Osteocyte (in vitro differentiated cells): ENCODE data around the gene NEK10. TPM values are rescaled to one million over a fixed set of nuclear protein-coding genes. Genes with fewer than 3 reads are reported as not detected.

Experiments
- DNase-seq: peaks from one replicate; pipeline ENCODE4 v3.0.0; 2021; ENCODE audit warnings: mixed read lengths; ENCODE audit not compliant: unreplicated experiment; ENCODE audit errors: extremely low spot score
- H3K27ac Mint-ChIP-seq: one replicate; pipeline ENCODE4 v1.8.0; 2021; ENCODE audit warnings: mild to moderate bottlenecking, mixed read lengths; ENCODE audit not compliant: unreplicated experiment
- H3K27me3 Mint-ChIP-seq: one replicate; pipeline ENCODE4 v1.8.0; 2021; ENCODE audit warnings: mixed read lengths; ENCODE audit not compliant: unreplicated experiment
- H3K36me3 Mint-ChIP-seq: one replicate; pipeline ENCODE4 v1.8.0; 2021; ENCODE audit warnings: mixed read lengths; ENCODE audit not compliant: unreplicated experiment
- H3K4me1 Mint-ChIP-seq: one replicate; pipeline ENCODE4 v1.8.0; 2021; ENCODE audit warnings: mixed read lengths; ENCODE audit not compliant: unreplicated experiment
- H3K4me3 Mint-ChIP-seq: one replicate; pipeline ENCODE4 v1.8.0; 2021; ENCODE audit warnings: mild to moderate bottlenecking, moderate library complexity, mixed read lengths; ENCODE audit not compliant: unreplicated experiment
- H3K9me3 Mint-ChIP-seq: one replicate; pipeline ENCODE4 v1.8.0; 2021; ENCODE audit warnings: mixed read lengths; ENCODE audit not compliant: unreplicated experiment
- total RNA-seq: library from RNA; stranded (reverse); gene quantifications from 2 replicates; pipeline ENCODE4 v1.2.1, GENCODE V29; 2021
- TF ChIP-seq, protein P1 (sequence below): fragments of 200-600 bp; sonication (generic); IDR thresholded peaks from 2 replicates; pipeline ENCODE4 v1.5.0; 2021; ENCODE audit warnings: antibody characterized with exemption, mild to moderate bottlenecking, moderate library complexity

Gene NEK10
- total RNA-seq, 1 donor from 2014 or later: 6.8 TPM

DNA sequence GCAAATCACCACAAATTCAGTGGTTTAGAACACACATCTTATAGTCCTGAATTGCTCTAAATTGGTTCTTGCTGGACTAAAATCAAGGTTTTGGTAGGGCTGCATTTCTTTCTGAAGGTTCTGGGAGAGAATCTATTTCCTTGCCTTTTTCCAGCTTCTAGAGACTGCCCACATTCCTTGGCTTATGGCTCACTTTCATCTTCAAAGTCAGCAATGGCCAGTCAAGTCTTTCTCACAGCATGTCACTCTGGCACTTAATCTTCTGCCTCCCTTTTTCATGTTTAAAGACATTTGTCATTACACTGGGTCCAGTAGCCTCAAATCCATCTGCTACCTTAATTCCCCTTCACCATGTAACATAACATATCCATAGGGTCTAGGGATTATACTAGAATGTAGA, 149.0 kb downstream of the NEK10 start:
- TF ChIP-seq, protein P1, sequence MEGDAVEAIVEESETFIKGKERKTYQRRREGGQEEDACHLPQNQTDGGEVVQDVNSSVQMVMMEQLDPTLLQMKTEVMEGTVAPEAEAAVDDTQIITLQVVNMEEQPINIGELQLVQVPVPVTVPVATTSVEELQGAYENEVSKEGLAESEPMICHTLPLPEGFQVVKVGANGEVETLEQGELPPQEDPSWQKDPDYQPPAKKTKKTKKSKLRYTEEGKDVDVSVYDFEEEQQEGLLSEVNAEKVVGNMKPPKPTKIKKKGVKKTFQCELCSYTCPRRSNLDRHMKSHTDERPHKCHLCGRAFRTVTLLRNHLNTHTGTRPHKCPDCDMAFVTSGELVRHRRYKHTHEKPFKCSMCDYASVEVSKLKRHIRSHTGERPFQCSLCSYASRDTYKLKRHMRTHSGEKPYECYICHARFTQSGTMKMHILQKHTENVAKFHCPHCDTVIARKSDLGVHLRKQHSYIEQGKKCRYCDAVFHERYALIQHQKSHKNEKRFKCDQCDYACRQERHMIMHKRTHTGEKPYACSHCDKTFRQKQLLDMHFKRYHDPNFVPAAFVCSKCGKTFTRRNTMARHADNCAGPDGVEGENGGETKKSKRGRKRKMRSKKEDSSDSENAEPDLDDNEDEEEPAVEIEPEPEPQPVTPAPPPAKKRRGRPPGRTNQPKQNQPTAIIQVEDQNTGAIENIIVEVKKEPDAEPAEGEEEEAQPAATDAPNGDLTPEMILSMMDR: no peak
- no peaks in the 10 kb centered on the region for H3K27me3 Mint-ChIP-seq
- H3K4me3 Mint-ChIP-seq: no peak overlapping the region
- H3K9me3 Mint-ChIP-seq: peaks cover 17% of the 10 kb centered on the region
- DNase-seq: no peak
- peaks cover 17% of the 10 kb centered on the region for H3K36me3 Mint-ChIP-seq
- H3K27ac Mint-ChIP-seq: no peak overlapping the region
- H3K4me1 Mint-ChIP-seq: peaks cover 34% of the 10 kb centered on the region

DNA sequence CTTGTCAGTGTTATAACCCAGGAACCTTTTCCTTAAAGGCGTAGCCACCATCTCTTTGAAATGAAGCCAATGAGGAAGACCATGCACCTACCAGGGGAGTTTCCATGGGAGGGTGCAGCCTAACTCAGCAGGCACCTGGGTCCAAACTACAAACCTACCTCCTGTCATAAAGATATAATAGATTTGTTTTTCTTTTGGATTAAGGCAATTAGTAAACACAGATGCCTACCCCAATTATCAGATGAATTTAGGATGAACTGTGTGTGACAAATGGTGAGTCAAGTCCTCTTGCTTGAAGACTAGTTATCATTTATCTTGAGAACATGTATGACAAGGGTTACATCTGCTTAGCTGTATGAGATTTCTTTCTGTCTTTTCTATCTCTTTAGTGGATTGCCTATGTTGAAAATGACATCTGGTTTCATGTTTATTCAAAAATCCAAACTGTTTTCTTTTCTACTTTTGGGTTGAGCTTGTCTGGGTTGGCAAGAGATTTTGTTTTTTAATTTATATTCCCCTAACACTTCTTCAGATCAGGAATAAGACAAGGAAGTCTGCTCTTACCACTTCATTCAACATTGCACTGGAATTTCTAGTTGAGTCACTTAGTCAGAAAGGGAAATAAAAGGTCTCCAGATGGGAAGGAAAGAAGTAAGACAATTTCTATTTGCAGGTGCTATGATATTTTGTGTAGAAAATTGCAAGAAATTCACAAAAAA, 149.9 kb downstream of the NEK10 start:
- H3K4me1 Mint-ChIP-seq: peaks cover 29% of the 10 kb centered on the region
- H3K27me3 Mint-ChIP-seq: no peaks in the 10 kb centered on the region
- peaks cover 17% of the 10 kb centered on the region for H3K9me3 Mint-ChIP-seq
- peaks cover 20% of the 10 kb centered on the region for H3K36me3 Mint-ChIP-seq
- peak overlapping the region; percentile 32 for H3K27ac Mint-ChIP-seq
- no peak overlapping the region for H3K4me3 Mint-ChIP-seq
- no peak for DNase-seq
- TF ChIP-seq, protein P1: no peak

- Mint-ChIP-seq H3K9me3 (peaks cover 20% of the 10 kb centered on the region), H3K4me3 (no peak overlapping the region)
Measured at GRCh38 chr3:27216955-27217552, 152.1 kb downstream of the NEK10 start.

DNA sequence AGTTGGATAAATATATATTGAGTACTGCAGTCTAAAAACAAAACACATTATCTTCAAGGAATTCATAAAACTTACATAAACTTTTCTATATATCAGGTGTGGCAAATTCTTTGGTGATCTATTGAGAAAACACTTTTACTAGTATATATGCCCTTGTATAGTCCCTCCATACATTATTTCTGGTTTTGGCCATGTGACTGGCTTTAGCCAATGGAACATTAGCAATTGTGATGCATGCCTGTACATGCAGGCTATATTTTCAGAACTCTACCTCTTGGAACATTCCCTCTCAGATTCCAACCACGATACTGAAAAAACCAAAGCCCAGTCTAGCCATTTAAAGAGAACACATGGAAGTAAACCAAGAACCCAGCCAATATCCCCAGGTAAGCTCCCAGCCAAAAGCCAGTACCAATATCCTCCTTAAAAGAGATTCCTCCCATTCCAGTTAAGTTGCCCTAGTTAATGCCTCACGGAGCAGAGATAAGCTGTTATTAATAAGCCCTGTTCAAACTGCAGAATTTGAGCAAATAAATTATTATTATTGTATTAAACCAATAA, 152.8 kb downstream of the NEK10 start:
- no peak for DNase-seq
- Mint-ChIP-seq H3K27ac (no peak overlapping the region), H3K36me3 (peaks cover 28% of the 10 kb centered on the region), H3K27me3 (no peaks in the 10 kb centered on the region), H3K4me1 (peaks cover 21% of the 10 kb centered on the region), H3K9me3 (peaks cover 20% of the 10 kb centered on the region), H3K4me3 (no peak overlapping the region)
- TF ChIP-seq, protein P1: no peak

More at GRCh38 chr3:27216955-27217552, 152.1 kb downstream of the NEK10 start:
- peak overlapping the region; percentile 36 for H3K27ac Mint-ChIP-seq
- no peak for DNase-seq
- peaks cover 28% of the 10 kb centered on the region for H3K36me3 Mint-ChIP-seq
- H3K27me3 Mint-ChIP-seq: no peaks in the 10 kb centered on the region
- TF ChIP-seq, protein P1: no peak
- peaks cover 21% of the 10 kb centered on the region for H3K4me1 Mint-ChIP-seq

DNA sequence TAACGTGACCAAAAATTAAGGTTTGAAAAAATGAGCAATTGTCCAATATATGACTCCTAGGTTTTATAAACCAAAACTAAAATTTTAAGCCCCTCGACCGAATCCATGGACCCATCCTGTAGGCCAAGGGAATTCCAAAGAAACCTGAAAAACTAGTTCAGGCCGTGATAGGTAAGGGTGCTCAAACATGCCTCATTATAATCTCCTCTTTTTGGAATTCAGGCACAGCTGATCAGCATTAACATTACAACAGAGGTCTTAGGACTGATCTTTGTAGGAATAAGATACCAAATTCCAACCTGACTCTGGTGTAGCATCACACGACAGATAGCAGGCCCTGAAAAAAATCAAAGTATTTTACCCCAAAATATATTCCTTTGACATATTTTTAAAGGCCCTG, 155.7 kb downstream of the NEK10 start:
- Mint-ChIP-seq H3K36me3 (peaks cover 18% of the 10 kb centered on the region), H3K4me3 (no peak overlapping the region), H3K27me3 (no peaks in the 10 kb centered on the region), H3K9me3 (peaks cover 9% of the 10 kb centered on the region), H3K27ac (no peak overlapping the region), H3K4me1 (peaks cover 22% of the 10 kb centered on the region)
- DNase-seq: no peak
- TF ChIP-seq, protein P1: no peak
